Endometrium (tissue), 2 donors: Measurements from ENCODE around the gene OTUD3.
"Not testable (repeated sequence)": the region's sequence is repeated elsewhere in the genome, so short reads cannot be mapped to it uniquely, and the experiment has no call there.

Source experiments
- FAIRE-seq: peaks from 2 replicates; lab custom pipeline; 2012; peaks lifted over from hg19 to GRCh38; lab: Jason Lieb, UNC
- donor health status: control.
- donor health status: control.

Gene OTUD3

GRCh38 chr1:19869453-19869852 lies 12.7 kb upstream of the OTUD3 start:
- FAIRE-seq: not testable (repeated sequence)

DNA sequence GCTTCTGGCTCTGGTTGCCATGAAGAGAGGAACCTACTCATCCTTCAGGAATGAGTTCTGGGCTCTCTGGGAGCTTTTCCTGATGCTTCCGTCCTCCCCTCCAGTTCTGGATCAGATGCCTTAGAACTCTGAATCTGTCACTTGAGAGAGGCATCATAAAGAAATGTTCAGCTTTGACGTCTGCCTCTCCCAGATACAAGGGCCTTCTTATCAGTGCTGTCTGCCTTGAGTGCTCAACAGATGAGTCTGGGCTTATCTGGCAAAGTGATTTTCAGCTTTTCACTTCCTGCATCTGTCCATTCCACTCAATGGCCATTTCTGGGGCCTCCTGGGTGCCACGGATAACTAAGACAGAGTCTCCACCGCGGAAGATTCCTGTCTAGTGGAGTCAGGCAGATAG lies 12.3 kb upstream of the OTUD3 start:
- no peak for FAIRE-seq

- FAIRE-seq: no peak
Measured at GRCh38 chr1:19872190-19872589, 10.0 kb upstream of the OTUD3 start.

GRCh38 chr1:19877181-19877750 lies 4.9 kb upstream of the OTUD3 start:
- FAIRE-seq: no peak

DNA sequence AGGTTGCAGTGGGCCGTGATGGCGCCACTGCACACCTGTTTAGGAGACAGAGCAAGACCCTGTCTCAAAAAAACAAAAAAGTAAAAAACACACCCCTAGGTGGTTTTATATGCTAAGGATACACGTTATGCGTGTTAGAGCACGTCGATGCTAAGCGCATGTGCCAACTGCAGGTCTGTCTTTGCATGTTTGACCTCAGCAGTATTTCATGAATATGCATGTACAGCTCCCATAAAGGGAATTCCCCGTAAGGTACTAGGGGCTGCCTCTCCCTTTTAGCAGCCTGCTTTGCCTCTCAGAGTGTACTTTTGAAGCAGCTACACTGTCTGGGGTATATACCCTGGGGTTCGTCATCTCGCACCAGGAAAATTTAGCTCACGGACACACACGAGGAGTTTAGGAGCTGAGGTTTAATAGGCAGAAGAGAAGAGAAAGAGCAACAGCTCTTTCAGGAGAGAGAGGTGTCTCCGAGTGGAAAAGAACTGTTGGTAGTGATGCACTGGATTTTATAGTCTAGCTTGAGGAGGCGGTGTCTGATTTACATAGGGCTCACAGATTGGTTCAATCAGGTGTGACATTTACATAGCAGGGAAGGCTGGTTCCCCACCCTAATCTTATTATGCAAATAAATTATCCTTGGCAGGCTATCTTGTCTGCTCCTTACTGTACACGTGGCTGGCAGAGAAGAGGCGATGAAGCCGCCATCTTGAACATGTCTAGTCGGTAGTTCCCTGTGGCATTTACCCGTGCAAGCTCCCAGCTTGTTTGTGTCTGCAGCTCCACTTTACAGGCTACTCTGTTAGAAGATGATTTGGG lies 4.2 kb upstream of the OTUD3 start:
- FAIRE-seq: no peak

- FAIRE-seq: no peak
Measured at GRCh38 chr1:19878637-19878985, 3.6 kb upstream of the OTUD3 start.

DNA sequence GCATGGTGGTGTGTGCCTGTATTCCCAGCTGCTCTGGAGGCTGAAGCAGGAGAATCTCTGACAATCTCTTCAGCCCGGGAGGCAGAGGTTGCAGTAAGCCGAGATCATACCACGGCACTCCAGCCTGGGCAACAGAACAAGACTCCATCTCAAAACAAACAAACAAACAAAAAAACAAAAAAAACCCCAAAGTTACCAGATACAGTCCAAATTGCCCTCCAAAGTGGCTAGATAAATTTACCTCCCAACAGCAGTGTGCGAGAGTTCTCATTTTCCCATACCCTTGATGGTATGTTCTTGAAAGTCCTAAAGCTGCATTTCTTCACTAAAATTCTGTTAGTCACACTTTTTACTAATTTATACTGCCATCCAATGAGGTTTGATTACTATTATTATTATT lies 3.0 kb upstream of the OTUD3 start:
- no peak for FAIRE-seq

GRCh38 chr1:19879661-19880060 lies 2.5 kb upstream of the OTUD3 start:
- FAIRE-seq: no peak

DNA sequence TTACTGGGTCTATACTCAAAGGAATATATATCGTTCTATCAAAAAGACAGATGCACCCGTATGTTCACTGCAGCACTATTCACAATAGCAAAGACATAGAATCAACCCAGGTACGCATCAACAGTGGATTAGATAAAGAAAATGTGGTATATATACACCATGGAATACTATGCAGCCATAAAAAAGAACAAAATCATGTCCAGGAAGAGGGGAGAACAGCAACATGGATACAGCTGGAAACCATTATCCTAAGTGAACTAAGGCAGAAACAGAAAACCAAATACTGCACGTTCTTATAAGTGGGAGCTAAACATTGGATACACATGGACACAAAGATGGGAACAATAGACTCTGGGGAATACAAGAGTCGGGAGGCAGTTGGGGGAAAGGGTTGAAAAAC lies 1.4 kb upstream of the OTUD3 start:
- not testable (repeated sequence) for FAIRE-seq

DNA sequence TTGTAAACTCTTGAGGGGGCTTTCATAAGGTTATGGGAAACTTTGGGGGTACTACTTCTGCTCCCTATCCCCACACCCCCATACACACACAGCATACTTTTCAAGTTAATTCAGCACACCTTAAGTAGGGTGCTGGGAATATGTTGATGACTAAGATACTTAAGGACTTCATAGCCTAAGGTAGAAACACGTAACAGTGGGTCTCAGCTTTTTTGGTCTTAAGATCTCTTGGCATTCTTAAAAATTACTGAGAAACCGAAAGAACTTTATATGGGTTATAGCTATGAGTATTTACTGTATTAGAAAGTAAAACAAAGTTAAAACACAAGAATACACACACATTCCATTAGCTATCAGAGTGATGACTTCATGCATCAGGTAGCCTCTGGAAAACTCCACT lies 2.1 kb downstream of the OTUD3 start:
- no peak for FAIRE-seq

DNA sequence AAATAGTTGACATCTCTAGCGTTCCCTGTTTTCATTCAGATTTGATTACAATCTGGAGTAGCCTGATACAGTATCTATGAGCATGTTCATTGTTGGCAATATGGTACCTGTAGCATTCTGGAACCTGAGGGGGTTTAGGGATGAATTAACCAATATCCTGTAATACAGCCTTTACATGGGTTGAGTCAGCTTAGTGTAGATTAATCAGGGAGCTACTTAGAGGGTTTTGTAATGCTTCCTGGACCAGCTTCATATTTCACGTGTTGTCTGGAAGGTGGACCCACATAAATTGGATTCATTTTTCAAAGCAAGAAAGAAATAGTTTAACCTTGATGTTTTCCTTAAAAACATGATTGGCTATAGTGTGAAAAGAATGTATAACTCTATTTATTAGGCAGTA lies 3.6 kb downstream of the OTUD3 start:
- no peak for FAIRE-seq

GRCh38 chr1:19888112-19888511 lies 5.9 kb downstream of the OTUD3 start:
- FAIRE-seq: no peak

GRCh38 chr1:19889656-19890055 lies 7.5 kb downstream of the OTUD3 start:
- FAIRE-seq: no peak

DNA sequence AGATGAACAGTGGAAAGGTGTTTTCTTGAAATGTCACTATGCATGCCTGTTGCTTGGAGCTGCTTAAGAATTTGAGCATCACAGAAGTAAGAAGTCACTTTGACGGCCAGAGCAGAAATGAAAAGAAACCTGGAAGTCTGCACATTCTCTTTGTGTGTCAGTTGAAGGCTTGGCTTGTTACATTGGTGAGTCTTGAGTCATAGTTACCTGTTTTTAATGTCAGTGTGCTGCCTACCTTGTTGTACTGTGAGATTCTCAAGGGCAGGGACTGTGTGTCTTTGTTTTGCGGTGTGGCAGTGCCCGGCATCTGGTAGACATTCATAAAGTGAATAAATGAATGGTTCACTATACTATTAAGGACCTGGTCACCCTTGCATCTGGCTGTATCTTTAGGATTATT lies 9.9 kb downstream of the OTUD3 start:
- no peak for FAIRE-seq

DNA sequence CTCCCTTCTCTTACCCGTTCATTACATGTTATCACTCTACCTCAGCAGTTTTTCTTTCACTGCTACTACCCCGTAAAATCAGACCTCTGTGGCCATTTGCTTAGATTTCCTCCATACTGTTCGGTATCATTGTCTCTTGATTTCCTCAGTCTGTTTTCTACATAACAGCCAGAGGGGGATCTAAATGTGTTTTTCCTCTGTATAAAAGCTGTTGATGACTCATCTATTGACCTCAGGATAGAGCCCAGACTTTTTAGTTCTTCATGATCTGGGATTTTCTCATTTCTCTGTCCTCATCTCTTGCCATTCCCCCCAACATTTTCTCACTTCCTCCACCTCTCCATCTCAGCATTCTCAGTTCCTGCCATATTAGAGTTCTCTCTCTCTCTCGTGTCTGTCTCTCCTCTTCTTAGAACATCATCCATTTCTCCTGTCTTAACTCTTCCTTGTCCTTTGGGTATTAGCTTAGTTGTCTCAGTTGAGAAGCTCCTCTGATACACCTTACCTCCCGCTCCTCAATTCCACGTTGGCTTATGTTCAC lies 10.5 kb downstream of the OTUD3 start:
- no peak for FAIRE-seq

DNA sequence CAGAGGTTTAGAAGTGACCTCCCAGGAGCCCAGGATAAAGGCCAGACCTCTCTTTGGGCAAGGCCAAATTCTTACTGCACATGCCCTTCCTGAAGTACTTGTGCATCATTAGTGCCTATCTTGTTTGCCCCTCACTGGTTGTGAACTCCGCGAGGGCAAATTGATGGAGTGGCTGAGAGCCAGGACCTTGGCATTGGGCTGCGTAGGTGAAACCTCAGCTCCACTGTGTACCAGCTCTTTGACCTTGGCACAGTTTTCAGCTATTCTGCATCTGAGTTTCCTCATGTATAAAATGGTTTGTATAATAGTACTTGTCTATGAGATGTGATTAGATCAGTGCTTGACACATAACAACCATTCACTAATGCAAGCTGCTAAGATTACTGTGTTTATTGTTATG lies 11.5 kb downstream of the OTUD3 start:
- FAIRE-seq: no peak

GRCh38 chr1:19894218-19894617 lies 12.0 kb downstream of the OTUD3 start:
- FAIRE-seq: no peak

DNA sequence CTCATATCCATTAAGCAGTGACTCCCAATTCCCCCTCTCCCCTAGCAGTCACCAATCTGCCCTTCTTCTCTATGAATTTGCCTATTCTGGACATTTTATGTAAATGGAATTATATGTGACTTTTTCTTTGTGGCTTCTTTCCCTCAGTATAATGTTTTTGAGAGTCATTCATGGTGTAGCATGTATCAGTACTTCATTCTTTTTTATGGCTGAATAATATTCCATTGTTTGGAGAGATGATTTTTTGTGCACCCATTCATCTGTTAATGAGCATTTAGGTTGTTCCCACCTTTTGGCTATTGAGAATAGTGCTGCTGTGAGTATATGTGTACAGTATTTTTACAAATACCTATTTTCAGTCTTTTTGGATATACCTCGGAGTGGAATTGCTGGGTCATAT lies 19.5 kb downstream of the OTUD3 start:
- FAIRE-seq: no peak

DNA sequence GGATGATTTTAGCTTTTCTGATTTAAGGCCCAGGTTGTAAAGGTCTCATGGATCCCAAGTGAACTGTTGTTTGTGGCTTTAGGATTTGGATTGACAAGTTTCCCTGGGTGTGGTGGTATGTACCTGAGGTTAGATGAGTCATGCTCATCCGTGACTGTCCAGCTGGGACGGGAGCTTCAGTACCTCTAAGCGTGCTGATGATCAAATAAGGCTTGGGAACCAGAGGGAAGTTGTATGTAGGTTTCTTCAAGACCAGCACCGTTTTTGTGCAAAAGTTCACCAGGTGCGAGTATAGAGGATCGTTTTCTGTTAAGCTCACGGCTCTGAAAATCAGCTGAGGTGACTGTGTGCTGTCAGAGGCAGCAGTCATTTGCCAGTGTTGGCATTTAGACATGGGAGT lies 21.4 kb downstream of the OTUD3 start:
- no peak for FAIRE-seq

DNA sequence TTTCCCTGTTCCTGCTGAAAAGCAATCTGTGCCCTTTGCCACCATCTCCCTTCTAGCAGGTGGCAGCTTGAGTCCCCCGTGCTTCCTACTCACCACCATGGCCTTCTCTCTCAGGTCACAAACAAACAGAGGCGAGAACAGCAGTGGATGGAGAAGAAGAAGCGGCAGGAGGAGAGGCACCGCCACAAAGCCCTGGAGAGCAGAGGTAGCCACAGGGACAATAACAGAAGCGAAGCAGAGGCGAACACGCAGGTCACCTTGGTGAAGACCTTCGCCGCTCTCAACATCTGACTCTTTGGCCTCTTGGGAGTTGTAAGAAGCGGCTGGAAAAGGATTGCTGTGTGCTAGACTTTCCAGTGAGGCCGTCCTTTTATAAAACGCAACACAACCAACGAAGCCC lies 25.3 kb downstream of the OTUD3 start:
- no peak for FAIRE-seq

- no peak for FAIRE-seq
Measured at GRCh38 chr1:19909392-19909791, 27.2 kb downstream of the OTUD3 start.

DNA sequence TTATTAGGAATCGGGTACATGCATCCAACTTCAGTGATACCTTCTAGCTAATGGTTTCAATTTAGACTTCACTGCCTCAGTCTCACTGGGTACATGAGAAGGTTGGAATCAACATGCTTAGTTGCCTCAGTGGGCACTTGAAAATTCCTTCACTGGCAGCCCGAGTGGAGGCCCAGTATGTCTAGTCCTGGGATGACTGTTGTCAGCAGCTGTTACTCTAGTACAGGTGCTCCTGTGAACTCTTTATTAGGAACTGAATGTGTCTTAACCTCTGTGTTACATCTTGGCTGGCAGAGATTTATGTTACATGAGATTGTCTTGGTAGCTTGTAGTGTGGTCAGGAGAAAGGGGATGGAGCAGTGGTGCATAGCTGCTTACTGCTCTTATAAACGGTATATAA lies 27.8 kb downstream of the OTUD3 start:
- FAIRE-seq: no peak

DNA sequence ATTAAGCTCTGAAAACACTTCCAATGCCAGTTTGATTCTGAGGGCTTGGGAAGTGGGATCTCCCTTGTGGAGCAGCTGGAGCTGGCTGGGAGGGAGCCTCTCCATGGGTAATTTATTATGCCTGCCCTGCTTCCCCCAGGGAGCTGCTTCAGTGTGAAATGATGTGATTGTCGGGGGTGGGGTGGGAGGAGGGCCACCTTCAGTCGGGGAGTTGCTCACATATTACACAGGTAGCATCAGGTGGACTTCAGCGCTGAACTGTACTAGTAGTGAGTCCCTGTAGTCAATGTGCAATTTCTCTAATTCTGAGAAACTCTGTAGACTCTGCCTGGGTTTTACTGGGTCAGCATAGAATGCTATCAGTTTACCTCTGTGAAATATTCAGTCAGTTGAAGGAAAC lies 28.5 kb downstream of the OTUD3 start:
- no peak for FAIRE-seq

GRCh38 chr1:19918057-19918456 lies 35.9 kb downstream of the OTUD3 start:
- FAIRE-seq: peak; percentile 84
